ENCODE results near the gene TRIM52. TPM values are rescaled to one million over a fixed set of nuclear protein-coding genes. Genes with fewer than 3 reads are reported as not detected.

TRIM52 gene
- total and polyA plus RNA-seq, 9 of the 15 experiments (the other 6 are each of a cell fraction or from before 2014, with no cell fraction given): 3.3 to 21.9 (median 13.5) TPM

- TF ChIP-seq MLLT1 (IDR thresholded peaks at IDR 0.05) (no peak), CREB3 (tag; conservative IDR thresholded peaks at IDR 0.05; ENCODE audit: low read depth) (no peak), ZNF41 (CRISPR knock-in tag; conservative IDR thresholded peaks at IDR 0.05) (no peak), ZNF436 (CRISPR knock-in tag; IDR thresholded peaks at IDR 0.05) (peak; percentile 43; the same call in 1 of the 2 replicates), GMEB1 (CRISPR knock-in tag; IDR thresholded peaks at IDR 0.05) (0 out of 2 replicates have a peak, but pooled peaks have one; percentile 18), NCOA6 (IDR thresholded peaks at IDR 0.05) (no peak; the same call in 1 of the 2 replicates), ZFP91 (CRISPR knock-in tag; IDR thresholded peaks at IDR 0.05) (no peak), ZNF398 (CRISPR knock-in tag; IDR thresholded peaks at IDR 0.05) (no peak), AFF4 (CRISPR knock-in tag; IDR thresholded peaks at IDR 0.05) (no peak), SPI1 (IDR thresholded peaks at IDR 0.05; ENCODE audit: borderline replicate concordance, low read depth, low read length) (no peak), SMAD4 (CRISPR knock-in tag; conservative IDR thresholded peaks at IDR 0.05) (0 out of 2 replicates have a peak, but pooled peaks have one; percentile 27), BACH1 (tag; IDR thresholded peaks at IDR 0.05) (no peak), ZNF561 (CRISPR knock-in tag; conservative IDR thresholded peaks at IDR 0.05) (no peak), ZNF143 (CRISPR knock-in tag; IDR thresholded peaks at IDR 0.05) (no peak), E2F3 (CRISPR knock-in tag; IDR thresholded peaks at IDR 0.05) (no peak)
Observed at GRCh38 chr5:181207214-181207959, 53.6 kb downstream of the TRIM52 start (continued).
